Measurements from ENCODE around the gene RRP9.
"Not testable (repeated sequence)": the region's sequence is repeated elsewhere in the genome, so short reads cannot be mapped to it uniquely, and the experiment has no call there.

Gene RRP9

DNA sequence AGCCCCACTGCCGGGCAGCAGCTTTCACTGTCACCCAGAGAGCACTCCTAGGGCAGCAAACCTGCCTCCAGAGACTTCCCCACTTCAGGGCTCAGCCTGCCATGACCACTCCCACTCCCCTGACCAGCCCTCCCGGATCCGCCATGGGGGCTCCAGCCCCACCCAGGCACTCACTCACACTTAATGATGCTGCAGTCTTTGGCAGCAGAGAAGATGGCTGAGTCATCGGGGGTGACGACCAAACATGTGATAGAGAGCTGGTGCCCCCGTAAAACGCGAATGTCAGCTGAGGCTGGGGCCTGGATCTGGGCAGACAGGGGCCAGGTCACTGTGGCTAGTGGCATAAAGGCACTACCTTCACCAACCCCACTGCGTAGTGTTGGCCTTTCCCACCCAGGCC lies 4.7 kb downstream of the RRP9 start:
- no peak for FAIRE-seq

DNA sequence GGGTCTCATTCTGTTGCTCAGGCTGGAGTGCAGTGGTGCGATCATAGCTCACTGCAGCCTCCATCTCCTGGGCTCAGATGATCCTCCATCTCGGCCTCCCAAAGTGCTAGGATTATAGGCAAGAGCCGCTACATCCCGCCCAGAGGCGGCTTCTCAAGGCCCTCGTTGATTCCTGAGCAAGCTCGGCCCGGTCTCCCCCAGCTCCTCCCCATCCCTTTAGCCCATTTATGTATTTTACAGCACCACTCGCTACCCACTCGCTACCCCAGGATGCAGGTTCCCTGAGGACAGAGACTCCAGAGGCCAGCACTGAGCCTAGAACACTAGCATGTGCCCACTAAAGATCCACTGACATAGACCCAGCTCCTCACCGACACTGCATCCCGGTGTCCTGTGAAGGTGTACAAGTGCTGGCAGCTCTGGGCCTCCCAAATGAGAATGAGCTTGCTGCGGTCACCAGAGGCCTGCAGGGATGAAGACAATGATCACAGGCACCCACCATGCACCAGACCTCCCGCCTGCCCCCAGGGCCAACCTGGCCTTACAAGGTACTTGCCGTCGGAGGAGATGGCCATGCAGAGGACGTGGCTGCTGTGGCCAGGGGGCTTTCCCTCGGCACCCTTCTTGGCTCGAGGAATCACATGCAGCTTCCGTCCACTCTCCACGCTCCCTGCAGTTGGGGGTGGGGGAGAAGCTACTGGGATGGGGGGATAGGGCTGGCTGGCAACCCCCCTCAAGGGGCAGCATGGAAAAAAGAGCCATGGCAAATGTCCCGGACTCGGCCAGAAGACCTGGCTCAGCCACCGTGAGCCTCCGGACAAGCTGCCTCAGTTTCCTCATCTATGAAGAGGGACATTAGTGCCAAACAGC lies 5.6 kb downstream of the RRP9 start:
- FAIRE-seq = no peak

DNA sequence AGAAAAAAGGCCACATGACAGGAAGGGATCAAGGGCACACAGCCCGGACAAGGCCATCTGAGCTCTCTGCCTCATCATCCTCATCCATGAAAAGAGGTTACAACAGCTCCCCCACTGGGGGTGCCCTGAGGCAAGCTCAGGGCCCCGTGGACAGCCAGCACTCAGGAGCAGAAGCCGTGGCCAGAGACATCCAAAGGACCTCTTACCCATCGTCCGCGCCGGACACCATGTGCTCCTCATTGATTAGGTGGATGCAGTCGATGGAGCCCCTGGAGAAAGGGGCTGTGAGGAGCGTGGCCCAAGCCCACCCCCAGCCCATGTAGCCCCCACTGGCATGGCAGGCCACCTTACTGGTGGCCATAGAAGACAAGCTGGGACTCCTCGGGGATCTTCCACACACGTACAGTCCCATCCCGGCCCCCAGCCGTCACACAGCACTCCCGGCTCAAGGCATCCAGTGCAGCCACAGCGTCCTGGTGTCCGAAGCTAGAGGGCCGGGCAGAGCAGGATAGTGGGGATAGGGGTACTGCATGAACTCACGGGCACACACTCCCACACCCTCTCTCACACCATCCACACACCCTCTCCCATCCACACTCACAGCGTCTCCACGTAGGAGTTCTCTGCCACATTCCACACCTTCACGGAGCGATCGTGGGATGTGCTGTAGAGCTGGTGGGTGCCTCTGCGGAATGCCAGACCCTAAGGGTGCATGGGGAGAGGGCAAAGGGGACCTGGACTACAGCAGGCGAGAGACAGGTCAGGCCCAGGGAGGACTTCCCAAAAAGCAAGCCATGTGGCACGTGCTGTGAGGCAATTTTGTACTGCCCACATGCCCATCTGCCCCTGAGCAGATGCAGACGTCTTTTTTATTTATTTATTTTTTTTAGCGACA lies 6.5 kb downstream of the RRP9 start:
- no peak for FAIRE-seq

DNA sequence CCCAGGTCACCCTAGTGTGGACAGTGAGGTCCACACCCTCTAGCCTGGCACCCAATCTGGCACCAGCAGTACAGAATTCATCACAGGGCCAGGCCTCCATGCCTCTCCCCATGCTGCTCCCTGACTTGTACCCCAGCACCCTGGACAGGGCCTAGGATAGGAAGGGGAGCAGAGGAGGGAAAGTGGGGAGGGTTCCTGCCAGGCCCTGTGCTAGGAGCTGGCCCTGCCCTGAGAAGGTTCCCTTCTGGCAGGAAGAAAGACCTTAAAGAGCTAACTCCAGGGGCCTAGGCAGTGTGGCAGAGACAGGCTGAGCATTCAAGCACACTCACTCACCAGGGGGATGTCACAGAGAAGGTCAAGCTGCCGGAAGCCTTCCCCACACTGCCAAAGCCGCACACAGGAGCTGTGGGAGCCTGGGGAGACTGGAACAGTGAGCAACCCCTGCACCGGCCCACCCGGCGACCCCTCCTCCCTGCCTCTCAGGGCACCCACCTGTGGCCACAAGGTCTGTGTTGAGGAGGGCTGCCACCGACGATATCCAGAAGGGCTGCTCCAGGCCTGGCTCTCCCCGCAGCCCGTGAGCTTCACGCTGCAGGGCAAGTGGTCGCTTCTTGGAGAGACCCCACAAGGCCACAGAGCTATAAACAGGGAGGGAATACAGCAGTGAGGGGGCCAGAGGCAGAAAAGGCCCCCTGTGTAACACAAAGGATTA lies 7.4 kb downstream of the RRP9 start:
- FAIRE-seq = no peak

DNA sequence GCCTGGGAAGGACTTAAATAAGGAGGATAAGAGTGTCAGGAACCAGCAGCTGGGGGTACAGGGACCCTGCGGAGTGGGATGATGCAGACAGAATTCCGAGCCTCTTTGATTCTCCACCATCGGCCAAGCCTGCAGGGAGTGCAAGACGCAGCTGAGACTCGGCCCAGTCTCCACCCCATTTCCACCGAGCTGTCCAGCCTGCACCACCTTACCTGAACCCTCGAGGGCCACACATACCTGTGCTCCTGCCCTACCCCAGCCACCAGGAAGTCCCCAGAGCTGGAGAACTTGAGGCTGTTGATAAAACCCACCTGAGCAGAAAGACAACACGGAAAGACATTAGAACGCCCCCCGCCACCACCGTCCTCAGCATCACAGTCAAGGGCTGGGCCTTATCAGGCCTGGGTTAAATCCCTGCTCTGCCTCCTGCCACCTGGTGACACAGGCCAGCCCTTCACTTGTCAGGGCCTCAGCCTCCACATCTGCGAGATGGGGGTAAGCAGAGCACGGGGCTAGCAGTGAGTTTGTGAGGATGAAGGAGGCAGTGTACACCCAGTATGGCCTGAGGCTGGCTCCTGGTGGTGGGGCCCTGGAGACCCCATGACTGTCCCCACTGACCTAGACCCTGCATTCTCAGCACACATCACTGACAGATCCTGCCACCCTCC lies 8.1 kb downstream of the RRP9 start:
- FAIRE-seq = no peak

DNA sequence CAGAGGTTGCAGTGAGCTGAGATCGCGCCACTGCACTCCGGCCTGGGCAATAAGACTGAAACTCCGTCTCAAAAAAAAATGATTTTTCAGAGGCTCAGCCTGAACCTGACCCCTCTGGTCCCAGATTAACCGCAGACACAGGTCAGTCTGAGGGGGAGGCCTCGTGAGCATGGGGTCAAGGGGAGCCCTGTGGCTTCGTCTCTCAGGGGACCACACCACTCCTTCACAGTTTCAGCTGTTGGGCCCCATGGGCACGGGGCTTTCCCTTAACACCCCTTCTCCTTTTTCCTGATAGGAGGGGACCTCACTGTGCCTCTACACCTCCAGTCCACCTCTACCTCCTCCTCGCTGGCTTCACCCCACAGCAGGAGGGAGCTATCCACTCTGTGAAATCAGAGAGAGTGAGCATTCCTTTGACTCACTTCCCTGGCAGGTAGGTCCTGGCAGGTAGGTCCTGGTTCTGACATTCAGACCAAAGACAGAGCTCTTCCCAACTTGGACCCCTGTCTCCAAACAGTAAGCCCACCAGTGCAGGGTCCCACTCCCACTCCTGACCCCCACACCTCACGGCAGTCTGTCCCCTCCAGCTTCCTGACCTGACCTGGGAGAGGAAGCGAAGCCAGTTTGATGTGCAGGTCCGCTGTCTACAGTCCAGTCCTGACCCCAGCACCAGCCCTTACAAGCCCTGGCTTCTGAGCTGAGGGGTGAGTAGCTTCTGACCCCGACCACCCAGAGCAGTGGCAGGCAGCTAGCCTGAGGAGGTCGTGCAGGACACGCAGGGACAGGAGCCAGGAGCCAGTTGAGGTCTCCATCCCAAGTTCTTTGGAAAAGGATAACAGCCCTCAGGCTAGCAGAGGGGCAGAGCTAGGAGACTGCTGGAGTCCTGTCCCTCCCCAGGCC lies 9.0 kb downstream of the RRP9 start:
- FAIRE-seq = no peak

DNA sequence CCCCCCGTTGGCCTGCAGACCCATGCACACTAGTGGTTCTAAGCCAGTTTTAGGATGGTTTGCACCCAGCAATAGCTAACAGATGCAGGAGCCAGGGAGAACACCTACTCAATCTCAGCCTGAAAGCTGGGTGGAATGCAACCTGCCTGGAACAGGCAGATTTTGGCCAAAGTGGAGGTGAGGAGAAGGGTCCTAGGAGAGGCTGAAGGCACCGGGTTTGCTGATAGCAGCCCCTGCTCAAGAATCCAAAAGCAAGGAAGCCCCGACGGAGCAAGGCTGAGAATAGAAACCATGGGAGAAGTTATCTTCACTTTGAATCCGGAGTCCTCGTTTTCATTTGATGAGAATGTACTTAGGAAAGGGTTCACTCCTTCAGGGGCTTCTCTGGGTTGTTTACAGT lies 9.9 kb downstream of the RRP9 start:
- FAIRE-seq = no peak

DNA sequence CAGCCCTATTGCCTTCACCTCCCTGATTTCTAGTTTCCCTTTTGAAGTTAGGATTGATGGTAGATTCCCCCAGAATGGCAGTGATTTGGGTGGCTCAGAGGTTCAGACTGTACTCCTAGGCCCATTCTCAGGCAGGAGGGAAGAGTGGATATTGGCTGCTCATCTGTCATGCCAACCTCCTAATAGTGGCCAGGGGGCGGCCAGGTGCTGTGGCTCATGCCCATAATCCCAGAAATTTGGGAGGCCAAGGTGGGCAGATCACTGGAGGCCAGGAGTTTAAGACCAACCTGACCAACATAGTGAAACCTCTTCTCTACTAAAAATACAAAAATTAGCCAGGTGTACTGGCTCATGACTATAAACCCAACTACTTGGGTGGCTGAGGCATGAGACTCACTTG lies 11.3 kb downstream of the RRP9 start:
- FAIRE-seq = no peak

DNA sequence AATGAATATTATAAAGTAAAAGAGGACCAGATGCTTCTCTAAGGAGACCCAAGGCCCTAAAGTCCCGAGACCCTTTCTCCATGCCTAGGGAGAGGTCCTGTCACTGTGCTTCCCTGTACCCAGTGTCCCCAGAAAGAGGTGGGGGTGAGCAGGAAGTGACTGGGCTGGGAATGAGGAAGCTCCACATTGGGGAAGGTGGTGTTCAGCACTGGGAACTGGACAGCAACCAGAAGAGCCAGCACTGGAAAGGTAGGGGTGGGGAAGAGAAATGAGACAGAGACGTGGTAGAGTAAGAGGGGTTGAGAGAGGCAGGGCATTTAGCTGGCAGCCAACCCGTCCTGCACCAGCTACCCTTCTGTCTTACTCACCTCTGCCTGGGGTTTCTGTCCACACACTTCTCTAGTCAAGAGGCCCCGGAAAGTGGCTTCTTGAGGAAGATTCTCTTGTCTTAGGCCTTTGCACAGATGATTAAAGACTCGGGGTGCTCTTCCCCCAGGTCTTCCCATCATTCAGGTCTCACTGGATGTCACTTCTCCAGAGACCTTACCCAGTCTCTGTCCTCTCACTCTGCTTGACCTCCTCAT lies 12.2 kb downstream of the RRP9 start:
- FAIRE-seq = no peak

DNA sequence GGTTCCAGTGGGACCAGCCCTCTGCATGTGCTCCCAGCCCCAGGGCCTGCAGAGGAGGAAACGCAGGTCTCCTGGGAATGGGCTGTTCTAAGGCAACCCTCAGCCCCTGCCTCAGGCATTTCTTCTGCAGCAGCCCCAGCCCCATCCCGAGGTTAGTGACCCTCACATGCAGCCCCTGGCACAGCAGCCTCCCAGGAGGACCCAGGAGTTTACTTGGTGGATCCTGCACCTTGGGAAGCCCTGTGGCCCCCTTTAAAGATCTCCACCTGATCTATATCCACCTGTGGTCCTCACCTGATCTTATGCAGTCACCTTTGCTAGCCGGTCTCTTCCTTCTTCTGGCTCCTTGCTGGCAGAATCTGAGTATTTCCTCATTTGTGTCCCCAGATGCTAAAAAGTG lies 12.7 kb downstream of the RRP9 start:
- FAIRE-seq = not testable (repeated sequence)

DNA sequence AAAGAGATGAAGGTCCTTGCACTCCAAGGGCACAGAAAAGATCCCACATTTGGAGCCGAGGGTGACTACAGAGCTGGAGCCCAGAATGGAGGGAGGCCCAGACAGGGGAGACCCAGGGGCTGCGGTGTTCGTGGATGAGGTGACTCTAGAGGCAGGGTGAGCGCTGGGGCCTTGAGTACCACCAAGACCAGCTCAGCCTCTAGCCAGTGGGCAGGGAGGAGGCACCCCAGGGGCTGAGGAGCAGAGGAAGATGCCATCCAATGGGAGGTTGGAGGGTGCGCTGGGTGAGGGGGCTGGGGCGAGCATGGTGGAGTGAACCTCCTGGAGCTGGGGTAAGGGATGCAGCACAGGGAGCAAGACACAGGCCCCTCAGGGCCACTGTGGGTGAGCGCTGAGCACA lies 13.3 kb downstream of the RRP9 start:
- FAIRE-seq = no peak

DNA sequence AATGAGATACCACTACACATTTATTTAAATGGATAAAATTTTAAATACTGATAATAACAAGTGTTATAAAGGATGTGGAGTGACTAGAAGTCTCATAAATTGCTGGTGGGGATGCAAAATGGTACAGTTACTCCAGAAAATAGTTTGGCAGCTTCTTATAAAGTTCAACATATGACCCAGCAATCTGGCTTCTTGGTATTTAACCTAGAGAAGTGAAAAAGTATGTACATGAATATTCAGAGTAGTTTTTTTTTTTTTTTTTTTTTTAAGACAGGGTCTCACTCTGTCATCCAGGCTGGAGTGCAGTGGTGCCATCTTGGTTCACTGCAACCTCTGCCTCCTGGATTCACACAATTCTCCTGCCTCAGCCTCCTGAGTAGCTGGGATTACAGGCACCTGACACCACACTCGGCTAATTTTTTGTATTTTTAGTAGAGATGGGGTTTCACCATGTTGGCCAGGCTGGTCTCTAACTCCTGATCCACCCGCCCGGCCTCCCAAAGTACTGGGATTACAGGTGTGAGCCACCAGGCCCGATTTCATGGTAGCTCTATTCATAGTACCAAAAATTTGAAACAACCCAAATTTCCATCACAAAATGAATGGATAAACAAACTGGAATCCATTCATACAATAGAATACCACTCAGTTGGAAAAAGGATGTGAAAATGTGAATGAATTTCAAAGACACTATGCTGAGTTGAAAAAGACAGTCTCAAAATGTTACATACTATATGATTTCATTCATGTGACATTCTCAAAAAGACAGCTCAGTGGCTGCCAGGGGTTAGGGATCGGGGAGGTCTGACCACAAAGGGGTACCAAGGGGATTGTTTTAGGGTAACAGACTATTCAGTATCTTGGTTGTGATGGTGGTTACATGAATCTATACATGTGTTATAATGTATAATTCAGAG lies 14.4 kb downstream of the RRP9 start:
- no peak for FAIRE-seq

DNA sequence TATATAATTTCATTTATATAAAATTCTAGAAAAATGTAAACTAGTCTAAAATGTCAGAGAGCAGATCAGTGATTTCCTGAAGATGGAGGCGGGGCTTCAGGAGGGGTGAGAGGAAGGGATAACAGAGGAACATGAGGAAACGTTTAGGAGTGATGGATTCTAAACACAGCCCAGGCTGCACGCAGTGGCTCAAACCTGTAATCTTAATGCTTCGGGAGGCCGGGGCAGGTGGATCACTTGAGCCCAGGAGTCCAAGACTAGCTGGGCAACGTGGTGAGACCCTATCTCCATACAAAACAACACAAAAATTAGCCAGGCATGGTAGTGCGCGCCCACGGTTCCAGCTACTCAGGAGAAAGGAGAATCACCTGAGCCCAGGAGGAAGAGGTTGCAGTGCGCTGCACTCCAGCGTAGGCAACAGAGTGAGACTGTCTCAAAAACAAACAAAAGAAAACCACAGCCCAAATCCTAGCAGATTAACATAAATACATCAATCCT lies 20.6 kb downstream of the RRP9 start:
- no peak for FAIRE-seq

DNA sequence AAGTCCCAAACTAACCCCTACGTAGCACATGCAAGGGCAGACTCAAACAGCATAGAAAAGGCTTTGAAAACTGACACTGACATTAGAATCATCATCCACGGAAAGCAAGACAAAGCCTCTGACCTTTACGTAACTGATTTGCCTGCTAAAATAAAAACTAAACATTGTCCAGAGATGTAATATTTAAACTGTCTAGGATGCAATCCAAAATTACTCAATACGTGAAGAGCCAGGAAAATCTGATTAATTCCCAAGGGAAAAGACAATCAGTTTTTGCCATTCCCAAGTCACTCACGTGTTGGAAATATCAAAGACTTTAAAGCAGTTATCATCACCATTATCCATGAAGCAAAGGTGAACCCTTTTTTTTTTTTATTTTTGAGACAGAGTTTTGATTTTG lies 25.3 kb downstream of the RRP9 start:
- no peak for FAIRE-seq

DNA sequence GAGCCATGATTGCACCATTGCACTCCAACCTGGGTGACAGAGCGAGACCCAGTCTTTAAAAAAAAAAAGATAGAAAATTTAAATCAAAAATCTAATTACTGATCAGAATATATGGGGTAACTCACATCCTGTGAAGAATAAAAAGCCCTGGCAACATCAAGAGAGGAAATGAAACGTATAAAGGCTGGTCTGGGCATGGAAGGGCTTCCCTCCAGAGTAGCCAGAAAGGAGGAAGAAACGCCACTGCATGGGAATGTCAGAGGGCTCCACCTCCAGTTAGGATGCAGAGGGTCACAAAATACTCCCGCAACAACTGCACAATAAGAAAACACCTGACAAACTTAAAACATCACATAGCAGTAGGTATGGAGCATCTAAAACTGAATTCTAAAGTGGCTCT lies 33.7 kb downstream of the RRP9 start:
- no peak for FAIRE-seq

DNA sequence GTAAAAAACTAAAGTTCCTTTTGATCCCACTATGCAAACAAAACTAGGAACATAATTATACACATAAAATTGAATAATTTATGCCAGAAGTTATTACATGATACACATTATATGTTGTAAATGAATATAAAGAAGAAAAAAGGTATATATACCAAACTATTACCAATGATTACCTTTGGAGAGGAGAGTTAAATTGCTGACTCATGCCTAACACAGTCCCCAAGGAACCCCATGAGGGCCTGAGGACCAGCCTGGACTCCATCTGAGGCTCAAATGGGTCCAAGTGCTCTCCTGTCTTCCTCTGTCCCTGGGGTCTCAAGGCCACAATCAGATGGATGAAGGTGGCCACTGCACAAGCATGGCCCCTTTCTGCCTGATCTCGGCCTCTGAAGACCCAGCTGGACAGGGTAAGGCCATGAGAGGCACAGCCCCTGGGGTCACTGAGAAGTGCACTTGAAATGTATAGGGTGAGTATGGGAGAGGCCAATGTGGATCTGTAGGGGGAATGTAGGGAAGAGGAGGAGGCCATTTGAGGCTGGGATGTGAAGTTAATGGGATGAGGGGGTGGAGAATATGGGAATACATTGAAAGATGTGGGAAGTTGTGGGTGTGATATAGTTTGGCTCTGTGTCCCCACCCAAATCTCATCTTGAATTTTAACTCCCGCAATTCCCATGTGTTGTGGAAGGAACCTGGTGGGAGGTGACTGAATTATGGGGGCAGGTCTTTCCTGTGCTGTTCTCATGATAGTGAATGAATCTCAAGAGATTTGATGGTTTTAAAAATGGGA lies 37.5 kb downstream of the RRP9 start:
- no peak for FAIRE-seq

DNA sequence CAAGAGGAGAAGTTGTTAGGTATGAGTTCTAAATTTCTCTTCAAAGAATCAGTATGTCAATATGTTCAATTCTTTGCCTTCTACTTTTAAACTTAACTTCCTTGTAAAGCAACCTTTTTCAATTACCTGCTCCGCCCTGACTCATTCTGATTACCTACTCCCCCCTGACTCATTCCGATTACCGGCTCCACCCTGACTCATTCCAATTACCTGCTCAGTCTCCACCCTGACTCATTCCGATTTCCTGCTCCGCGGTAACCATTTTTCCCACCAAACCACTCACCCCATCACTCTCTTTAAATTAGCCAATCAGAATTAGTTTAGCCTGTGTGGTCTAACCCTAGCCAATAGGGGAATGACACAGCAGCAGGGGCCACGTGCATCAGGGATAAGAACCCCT lies 39.3 kb downstream of the RRP9 start:
- FAIRE-seq = not testable (repeated sequence)

DNA sequence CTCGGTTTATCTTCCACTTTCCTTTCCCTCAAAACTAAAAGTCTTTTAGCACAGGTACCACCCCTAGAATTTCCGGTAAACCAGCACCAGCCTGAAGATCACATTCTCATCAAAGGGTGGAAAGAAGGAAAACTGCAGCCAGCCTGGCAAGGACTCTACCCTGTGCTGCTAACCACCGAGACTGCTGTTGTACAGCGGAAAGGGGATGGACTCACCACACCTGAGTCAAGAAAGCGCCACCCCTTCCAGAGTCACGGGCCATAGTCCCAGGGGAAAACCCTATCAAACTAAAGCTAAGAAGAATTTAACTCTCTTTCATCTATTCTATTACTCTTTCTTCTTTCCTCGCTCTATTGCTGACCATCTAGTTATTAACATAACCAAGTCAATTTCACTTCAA lies 41.7 kb downstream of the RRP9 start:
- not testable (repeated sequence) for FAIRE-seq

DNA sequence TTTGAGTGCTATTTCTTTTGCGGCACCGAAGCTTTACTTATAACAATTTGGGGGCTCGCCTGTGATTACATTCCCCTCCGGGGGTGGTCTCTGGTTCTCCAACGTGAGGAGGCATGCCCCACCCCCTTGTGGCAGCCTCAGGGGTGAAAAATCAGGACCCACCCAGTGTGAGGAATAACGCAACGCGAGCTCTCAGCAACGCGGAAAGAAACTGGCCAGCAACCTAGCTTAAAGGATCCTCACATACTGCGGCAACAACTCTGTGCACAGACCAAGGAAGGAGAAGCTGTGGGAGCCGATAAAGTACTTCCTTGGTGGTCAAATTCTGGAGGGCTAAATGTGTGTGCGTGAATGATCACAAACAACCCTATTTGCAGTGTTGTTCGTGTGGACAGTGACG lies 44.3 kb downstream of the RRP9 start:
- no peak for FAIRE-seq
